ENCODE results near the gene RPS28. TPM values are rescaled to one million over a fixed set of nuclear protein-coding genes. Genes with fewer than 3 reads are reported as not detected.
"Not testable (repeated sequence)": the region's sequence is repeated elsewhere in the genome, so short reads cannot be mapped to it uniquely, and the experiment has no call there.

RPS28 gene
- 157 TPM for total RNA-seq

DNA sequence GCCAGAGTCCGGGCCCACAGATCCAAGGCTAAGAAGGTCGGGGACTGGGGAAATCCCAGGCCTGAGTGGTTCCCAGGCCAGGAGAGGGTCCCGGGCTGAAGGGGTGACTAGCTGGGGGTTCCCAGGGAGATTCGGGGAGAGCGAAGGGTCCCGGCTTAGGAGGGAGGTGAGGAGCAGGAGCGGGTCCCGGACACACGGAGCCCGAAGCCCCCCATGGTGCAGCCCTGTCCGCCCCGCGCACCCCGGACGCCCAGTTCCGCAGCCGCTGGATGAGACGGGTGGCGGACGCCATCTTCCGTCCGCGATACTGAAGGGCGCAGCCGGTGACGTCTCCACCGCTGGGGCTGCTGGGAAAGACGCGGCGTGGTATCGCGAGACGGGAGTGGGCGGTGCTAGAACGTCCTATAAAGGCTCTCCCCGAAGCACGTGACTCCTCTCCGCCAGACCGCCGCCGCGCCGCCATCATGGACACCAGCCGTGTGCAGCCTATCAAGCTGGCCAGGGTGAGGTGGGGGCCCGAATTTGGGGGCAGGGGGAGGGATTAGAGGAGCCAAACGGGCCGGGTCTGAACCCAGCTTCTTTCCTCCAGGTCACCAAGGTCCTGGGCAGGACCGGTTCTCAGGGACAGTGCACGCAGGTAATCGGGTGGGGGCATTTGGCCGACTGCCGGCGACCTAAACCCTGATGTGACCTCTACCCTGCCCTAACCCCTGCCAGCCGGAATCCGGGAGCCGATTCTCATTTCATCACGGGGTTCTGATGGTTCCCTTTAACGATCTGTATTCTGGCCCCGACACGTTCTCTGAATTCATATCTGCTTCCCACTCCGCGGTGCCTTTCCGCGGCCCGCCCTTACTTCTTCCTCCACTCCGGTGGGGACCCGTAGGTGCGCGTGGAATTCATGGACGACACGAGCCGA is at the start of gene RPS28, which contains the start of gene NDUFA7:
Gene RPS28, plus strand, starts transcription at position 430 of the 919 bp plus-strand sequence. Its CDS starts 35 bp downstream, at position 465.
Gene NDUFA7, minus strand, starts transcription at position 309 of the 919 bp plus-strand sequence. Its CDS starts 17 bp downstream, at position 292.
- peak; percentile 94 to 98 for DNase-seq (ENCODE audit: low spot score in 2 of 2)
- no peak for FAIRE-seq

DNA sequence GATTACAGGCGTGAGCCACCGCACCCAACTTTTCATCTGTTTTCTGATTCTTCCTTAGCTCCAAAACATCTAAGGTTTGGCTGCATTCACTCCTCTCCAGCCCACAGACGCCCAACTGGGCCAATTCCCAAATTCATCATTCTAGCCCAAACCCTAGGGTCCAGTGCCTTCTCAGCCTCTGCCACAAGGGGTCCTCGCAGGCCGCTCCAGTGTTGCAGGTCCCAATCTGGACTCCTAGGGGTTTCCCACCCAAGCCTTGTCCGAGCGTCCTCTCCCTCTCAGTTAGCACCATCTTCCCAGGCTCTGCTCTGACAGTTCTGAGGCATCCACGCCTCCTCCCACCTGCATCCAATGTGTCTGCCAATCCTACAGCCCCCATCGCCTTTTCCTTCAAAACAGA is 44.8 kb upstream of the RPS28 start:
- DNase-seq (ENCODE audit: low spot score in 2 of 2); FAIRE-seq: not testable (repeated sequence)

DNA sequence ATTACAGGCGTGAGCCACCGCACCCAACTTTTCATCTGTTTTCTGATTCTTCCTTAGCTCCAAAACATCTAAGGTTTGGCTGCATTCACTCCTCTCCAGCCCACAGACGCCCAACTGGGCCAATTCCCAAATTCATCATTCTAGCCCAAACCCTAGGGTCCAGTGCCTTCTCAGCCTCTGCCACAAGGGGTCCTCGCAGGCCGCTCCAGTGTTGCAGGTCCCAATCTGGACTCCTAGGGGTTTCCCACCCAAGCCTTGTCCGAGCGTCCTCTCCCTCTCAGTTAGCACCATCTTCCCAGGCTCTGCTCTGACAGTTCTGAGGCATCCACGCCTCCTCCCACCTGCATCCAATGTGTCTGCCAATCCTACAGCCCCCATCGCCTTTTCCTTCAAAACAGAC is 30.0 kb upstream of the RPS28 start:
- FAIRE-seq; DNase-seq (ENCODE audit: low spot score in 2 of 2): not testable (repeated sequence)

- FAIRE-seq: no peak
- DNase-seq (ENCODE audit: low spot score in 2 of 2): no peak
Observed at GRCh38 chr19:8302357-8302691, 19.0 kb upstream of the RPS28 start.

DNA sequence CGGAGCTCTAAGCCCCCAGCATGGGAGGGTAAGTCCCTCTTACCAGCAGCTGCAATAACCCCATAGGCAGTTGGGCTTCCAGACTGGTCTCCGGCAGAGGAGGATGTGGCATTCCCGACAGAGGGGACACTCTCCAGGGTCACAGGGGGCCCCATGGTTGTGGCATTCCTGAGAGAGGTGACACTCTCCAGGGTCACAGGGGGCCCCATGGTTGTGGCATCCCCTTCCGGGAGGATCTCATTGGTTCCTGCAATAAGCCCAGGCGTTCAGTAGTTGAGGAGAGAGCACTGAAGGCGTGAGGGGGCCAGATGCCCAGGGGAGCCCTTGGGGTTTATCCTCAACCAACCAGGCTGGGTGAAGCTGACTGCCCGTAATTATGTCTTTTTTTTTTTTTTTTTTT is 18.6 kb upstream of the RPS28 start:
- DNase-seq (ENCODE audit: low spot score in 2 of 2) (no peak), FAIRE-seq (no peak)

DNA sequence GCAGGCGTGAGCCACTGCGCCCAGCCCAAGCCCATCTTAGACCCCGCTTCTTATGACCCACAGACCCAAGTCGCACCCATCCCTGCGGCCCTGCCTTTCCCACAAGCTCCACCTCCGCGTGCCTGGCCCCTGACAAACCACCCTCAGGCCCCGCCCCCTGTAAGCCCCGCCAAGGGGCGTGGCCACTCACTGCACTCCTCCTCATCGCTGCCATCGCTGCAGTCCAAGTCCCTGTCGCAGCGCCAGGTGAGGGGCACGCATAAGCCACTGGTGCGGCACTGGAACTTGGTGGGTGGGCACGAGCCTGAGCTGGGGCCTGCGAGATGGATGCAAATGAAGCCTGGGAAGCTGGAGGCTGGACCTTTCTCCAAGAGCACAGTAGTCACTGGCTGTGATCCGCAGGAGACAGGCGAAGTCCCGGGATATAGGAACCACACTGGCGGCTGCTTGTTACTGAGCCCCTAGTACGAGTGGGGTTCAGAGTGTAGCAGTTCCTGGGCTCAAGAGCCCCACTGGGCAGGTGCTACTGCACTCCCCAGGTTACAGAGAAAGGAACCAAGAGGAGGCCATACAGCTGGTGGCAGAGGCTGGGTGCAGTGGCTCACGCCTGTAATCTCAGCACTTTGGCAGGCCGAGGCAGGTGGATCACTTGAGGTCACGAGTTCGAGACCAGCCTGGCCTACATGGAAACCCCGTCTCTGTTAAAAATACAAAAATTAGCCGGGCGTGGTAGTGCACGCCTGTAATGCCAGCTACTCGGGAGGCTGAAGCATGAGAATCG is 16.3 kb upstream of the RPS28 start:
- no peak for FAIRE-seq
- DNase-seq (ENCODE audit: low spot score in 2 of 2): no peak

DNA sequence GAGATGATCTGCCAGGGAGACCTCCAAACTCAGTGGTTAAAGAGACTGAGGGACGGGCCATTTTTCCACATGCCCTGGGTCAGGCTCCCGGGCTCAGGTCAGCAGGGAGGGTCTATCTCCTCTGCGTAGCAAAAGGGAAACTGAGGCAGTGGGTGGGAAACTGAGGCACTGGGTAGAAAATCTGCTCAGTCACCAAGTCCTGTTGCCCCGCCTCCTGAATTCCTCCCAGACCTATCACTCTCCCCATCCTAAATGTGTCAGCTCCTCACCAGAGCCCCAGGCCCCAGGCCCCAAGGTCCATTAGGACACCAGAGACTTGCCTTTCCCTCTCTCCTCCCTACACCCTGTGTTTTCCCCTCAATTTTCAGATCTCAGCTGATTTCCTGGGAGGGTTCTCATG is 15.5 kb upstream of the RPS28 start:
- no peak for FAIRE-seq
- DNase-seq (ENCODE audit: low spot score in 2 of 2): no peak

DNA sequence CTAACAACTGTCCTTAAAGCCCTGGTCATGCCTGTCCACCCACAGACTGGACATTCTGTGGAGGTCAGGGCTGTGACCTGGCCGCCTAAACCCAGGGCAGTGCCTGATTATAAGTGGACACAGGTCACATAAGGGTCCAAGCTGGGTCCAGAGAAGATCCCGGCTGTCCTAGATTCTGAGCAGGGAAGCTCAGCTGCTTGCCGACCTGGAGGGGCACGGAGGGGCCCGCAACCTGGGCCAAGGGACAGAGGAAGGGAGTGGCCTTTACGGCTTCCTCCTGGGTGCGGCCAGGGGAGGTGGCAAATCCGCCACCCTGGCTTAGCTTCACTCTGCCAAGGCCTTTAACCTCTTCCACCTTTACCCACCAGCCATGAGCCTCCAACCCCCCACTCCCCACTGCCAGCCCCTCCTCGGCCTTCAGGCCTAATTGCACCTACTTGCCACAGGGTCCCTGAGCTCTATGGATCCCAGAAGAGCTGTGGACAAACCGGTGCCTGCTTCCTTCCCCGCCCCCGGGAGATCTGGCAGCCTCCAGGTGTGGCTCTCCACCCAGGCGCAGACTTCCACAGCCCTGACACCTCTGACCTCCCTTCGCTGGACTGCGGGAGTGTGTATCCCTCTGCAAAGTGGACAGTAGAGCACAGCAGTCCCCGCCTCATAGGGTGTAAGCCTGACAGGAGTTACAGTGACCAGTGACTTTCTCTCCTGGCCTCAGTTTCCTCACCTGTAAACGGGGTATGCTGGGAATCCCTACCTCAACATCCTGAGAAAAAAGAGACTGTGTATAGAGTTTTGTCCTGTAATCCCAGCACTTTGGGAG is 14.9 kb upstream of the RPS28 start:
- no peak for FAIRE-seq
- no peak for DNase-seq (ENCODE audit: low spot score in 2 of 2)

- no peak for DNase-seq (ENCODE audit: low spot score in 2 of 2)
- no peak for FAIRE-seq
Observed at GRCh38 chr19:8307400-8307964, 13.8 kb upstream of the RPS28 start.

DNA sequence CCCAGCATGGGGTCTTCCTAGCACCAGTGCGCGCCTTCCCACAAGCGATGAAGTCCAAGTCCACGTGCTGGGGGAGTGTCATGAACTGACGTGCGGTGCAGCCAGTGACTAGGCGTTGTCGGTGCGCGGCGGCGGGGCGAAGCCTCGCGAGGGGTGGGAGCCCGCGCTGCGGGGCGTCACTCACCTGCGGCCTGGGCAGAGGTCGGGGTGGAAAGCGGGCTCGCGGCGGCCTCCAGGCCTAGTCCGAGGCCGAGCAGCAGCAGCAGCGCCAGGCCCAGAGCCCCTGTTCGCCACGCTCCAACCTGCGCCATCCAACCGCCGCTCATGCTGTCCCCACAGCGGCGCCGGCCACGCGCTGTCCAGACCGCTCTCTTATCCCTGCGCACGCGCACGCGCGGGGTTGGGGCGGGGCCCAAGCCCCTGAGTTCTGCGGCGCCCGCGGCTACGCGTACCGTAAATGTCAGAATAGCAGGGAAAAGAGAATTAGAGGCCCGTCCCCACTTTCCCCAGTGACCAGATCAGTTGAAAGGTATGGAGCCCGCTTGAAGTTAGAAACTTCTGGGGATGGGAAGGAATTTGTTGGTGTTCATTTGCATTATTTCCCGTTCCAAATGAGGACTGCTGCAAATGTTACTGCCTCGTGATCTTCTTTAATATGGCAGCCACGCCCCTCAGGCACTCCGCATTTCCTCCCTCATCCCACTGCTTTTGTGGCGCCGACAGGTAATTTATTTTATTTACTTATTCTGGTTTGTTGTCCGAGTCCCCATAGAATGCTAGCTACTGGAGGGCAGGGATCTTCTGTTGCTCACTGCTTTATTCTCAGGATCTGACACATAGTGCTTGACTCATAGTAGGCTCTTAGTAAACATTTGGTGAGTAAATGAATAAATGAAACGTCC is 13.1 kb upstream of the RPS28 start, which contains the start of gene CD320:
Gene CD320, minus strand, starts transcription at position 394 of the 902 bp plus-strand sequence. Its CDS starts 68 bp downstream, at position 326.
- FAIRE-seq (no peak), DNase-seq (ENCODE audit: low spot score in 2 of 2) (peak; percentile 94 to 96)

- FAIRE-seq (no peak), DNase-seq (ENCODE audit: low spot score in 2 of 2) (no peak)
Observed at GRCh38 chr19:8308891-8309291, 12.4 kb upstream of the RPS28 start.

DNA sequence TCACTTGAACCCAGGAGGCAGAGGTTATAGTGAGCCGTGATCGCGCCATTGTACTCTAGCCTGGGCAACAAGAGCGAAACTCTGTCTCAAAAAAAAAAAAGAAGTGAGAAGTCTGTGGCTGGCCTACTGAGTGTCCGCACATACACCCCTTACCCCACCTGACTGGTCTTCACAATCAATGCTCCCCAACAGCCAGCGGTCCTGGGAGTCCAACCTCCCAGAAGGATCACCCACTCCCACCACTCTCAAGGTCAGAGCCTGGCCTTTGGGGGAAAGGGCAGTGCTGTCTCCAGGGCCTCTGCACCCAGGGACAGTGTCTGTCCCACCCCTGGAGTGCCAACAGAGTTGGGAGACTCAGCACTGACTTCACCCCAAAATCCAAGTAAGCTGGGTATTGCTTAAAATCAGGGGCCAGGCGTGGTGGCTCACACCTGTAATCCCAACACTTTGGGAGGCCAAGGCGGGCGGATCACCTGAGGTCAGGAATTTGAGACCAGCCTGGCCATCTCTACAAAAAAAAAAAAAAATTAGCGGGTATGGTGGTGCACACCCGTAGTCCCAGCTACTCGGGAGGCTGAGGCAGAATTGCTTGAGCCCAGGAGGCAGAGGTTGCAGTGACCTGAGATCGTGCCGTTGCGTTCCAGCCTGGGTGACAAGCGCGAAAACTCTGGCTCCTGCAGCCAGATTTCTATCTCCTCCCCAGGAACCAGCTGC is 10.8 kb upstream of the RPS28 start:
- no peak for DNase-seq (ENCODE audit: low spot score in 2 of 2)
- FAIRE-seq: no peak

DNA sequence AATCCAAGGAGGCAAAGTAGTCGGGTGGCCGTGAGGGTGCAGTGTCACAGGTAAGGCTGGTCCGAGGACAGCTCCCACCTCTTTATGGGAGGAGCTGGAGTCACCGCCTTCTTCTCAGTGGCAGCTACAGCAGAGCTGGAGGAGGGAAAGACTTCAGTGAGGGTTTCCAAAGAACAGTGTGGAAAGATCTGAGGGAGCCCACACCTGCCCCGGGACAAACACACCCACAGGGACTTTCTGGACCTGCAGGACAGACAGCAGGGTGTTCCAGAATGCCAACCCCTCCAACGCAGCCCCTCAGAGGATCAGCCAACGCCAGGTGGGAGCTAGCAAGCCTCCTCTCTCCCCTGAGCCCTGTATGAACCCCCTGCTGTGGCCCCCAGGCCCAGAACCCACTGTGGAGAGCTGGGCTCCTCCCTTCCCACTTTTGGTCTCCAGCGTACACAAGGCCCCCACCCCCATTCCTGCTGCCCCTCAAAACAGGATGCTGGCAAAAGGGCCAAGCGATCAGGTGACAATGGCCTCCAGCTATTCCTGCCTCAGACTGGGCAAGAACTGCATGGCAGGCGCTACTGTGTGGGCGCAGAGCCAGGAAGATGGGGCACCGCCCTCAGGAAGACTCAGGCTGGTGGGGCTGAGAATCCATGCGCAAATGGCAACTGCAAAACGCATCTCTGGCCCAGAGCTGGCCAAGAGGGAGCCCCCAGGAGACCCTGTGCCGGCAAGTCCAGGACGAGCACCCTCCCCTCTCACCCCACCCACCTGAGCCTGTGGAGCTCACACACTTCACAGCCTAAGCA is 9.6 kb upstream of the RPS28 start:
- FAIRE-seq (no peak), DNase-seq (ENCODE audit: low spot score in 2 of 2) (no peak)

GRCh38 chr19:8314981-8315640 is 6.2 kb upstream of the RPS28 start:
- not testable (repeated sequence) for FAIRE-seq

GRCh38 chr19:8316351-8317125 is 4.8 kb upstream of the RPS28 start:
- DNase-seq (ENCODE audit: low spot score in 2 of 2): no peak
- FAIRE-seq: no peak

More at GRCh38 chr19:8314981-8315640, 6.2 kb upstream of the RPS28 start:
- not testable (repeated sequence) for DNase-seq (ENCODE audit: low spot score in 2 of 2)

- not testable (repeated sequence) for FAIRE-seq; DNase-seq (ENCODE audit: low spot score in 2 of 2)
Observed at GRCh38 chr19:8318835-8319234, 2.5 kb upstream of the RPS28 start.
